Measurements from ENCODE around the gene PRDX6. TPM values are rescaled to one million over a fixed set of nuclear protein-coding genes. Genes with fewer than 3 reads are reported as not detected.

Gene PRDX6
- total RNA-seq, 1 donor from 2014 or later, result 520 TPM

DNA sequence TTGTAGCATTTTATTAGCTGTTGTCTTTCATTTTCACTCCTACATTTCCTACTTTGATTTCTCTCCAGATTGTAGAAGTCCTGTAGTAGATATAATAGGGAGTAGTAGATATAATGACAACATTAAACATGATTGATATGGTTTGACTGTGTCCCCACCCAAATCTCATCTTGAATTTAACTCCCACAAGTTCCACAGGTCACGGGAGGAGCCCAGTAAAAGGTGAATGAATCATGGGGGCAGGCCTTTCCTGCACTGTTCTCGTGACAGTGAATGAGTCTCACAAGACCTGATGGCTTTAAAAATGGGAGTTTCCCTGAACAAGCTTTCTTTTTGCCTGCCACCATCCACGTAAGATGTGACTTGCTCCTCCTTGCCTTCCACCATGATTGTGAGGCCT is 7.5 kb upstream of the PRDX6 start:
- Histone ChIP-seq H3K4me2 (ENCODE audit: low read length) (no peak overlapping the region), H3K4me3 (ENCODE audit: insufficient read depth, low read depth, low read length) (no peak overlapping the region)
- H3K36me3 Mint-ChIP-seq (ENCODE audit: low read depth, unreplicated experiment), result peaks cover 34% of the 10 kb centered on the region

GRCh38 chr1:173470608-173471007 is 6.5 kb upstream of the PRDX6 start:
- Mint-ChIP-seq H3K4me3 (ENCODE audit: unreplicated experiment) (no peak overlapping the region), H3K9me3 (ENCODE audit: unreplicated experiment) (peaks cover 27% of the 10 kb centered on the region), H3K4me1 (ENCODE audit: low read depth, unreplicated experiment) (peaks cover 22% of the 10 kb centered on the region), H3K36me3 (ENCODE audit: low read depth, unreplicated experiment) (peaks cover 30% of the 10 kb centered on the region), H3K27me3 (ENCODE audit: low read depth, unreplicated experiment) (no peaks in the 10 kb centered on the region), H3K27ac (ENCODE audit: unreplicated experiment) (no peak overlapping the region)
- H3K36me3 ChIP-seq (ENCODE audit: insufficient read depth, low read length), result peaks cover 3% of the 10 kb centered on the region
- no peak overlapping the region for H3K9ac ChIP-seq (ENCODE audit: low read length)
- H3K4me2 ChIP-seq (ENCODE audit: low read length), result no peak overlapping the region
- H2AFZ ChIP-seq (ENCODE audit: low read depth, low read length), result no peak overlapping the region
- H4K20me1 ChIP-seq (ENCODE audit: insufficient read depth, low read length), result no peaks in the 10 kb centered on the region
- no peak for TF ChIP-seq EZH2 (IDR thresholded peaks at IDR 0.05; ENCODE audit: insufficient read depth, low read length)
- no peak for TF ChIP-seq CTCF (IDR thresholded peaks at IDR 0.05; ENCODE audit: insufficient read depth, low read depth, low read length)
- H3K79me2 ChIP-seq (ENCODE audit: insufficient read depth, low read length), result peaks cover 21% of the 10 kb centered on the region
- no peaks in the 10 kb centered on the region for H3K27me3 ChIP-seq (ENCODE audit: insufficient read depth, low read length)
- H3K9me3 ChIP-seq (ENCODE audit: insufficient read depth, low read depth, low read length), result no peaks in the 10 kb centered on the region
- no peak overlapping the region for H3K4me3 ChIP-seq (ENCODE audit: insufficient read depth, low read depth, low read length)
- FAIRE-seq, result no peak
- H3K27ac ChIP-seq (ENCODE audit: low read depth, low read length), result no peak overlapping the region
- no peak for DNase-seq (ENCODE audit: low read depth)
- peaks cover 24% of the 10 kb centered on the region for H3K4me1 ChIP-seq (ENCODE audit: insufficient read depth, low read length)

More for the DNA sequence above, 7.5 kb upstream of the PRDX6 start:
- H3K4me1 ChIP-seq (ENCODE audit: insufficient read depth, low read length), result peaks cover 17% of the 10 kb centered on the region
- H3K9me3 ChIP-seq (ENCODE audit: insufficient read depth, low read depth, low read length), result no peaks in the 10 kb centered on the region
- H3K4me3 Mint-ChIP-seq (ENCODE audit: unreplicated experiment), result no peak overlapping the region
- H4K20me1 ChIP-seq (ENCODE audit: insufficient read depth, low read length), result no peaks in the 10 kb centered on the region
- DNase-seq (ENCODE audit: low read depth) (no peak), FAIRE-seq (no peak)
- H3K9me3 Mint-ChIP-seq (ENCODE audit: unreplicated experiment), result peaks cover 30% of the 10 kb centered on the region
- H3K79me2 ChIP-seq (ENCODE audit: insufficient read depth, low read length), result peaks cover 12% of the 10 kb centered on the region
- H3K27ac Mint-ChIP-seq (ENCODE audit: unreplicated experiment), result no peak overlapping the region
- H2AFZ ChIP-seq (ENCODE audit: low read depth, low read length), result no peak overlapping the region
- no peak overlapping the region for H3K27ac ChIP-seq (ENCODE audit: low read depth, low read length)
- no peak overlapping the region for H3K9ac ChIP-seq (ENCODE audit: low read length)
- TF ChIP-seq CTCF (IDR thresholded peaks at IDR 0.05; ENCODE audit: insufficient read depth, low read depth, low read length) (no peak), EZH2 (IDR thresholded peaks at IDR 0.05; ENCODE audit: insufficient read depth, low read length) (no peak)
- no peaks in the 10 kb centered on the region for H3K27me3 Mint-ChIP-seq (ENCODE audit: low read depth, unreplicated experiment)
- peaks cover 3% of the 10 kb centered on the region for H3K36me3 ChIP-seq (ENCODE audit: insufficient read depth, low read length)
- no peaks in the 10 kb centered on the region for H3K27me3 ChIP-seq (ENCODE audit: insufficient read depth, low read length)
- peaks cover 14% of the 10 kb centered on the region for H3K4me1 Mint-ChIP-seq (ENCODE audit: low read depth, unreplicated experiment)

- peak overlapping the region; percentile 71 for H3K4me3 Mint-ChIP-seq (ENCODE audit: unreplicated experiment)
Observed at GRCh38 chr1:173473599-173474011, 3.5 kb upstream of the PRDX6 start.

More at GRCh38 chr1:173473599-173474011, 3.5 kb upstream of the PRDX6 start:
- no peaks in the 10 kb centered on the region for H3K27me3 Mint-ChIP-seq (ENCODE audit: low read depth, unreplicated experiment)
- H4K20me1 ChIP-seq (ENCODE audit: insufficient read depth, low read length), result peaks cover 11% of the 10 kb centered on the region
- H3K27ac Mint-ChIP-seq (ENCODE audit: unreplicated experiment), result peak overlapping the region; percentile 74
- DNase-seq (ENCODE audit: low read depth) (peak; percentile 71), FAIRE-seq (no peak)
- peaks cover 32% of the 10 kb centered on the region for H3K4me1 ChIP-seq (ENCODE audit: insufficient read depth, low read length)
- peaks cover 43% of the 10 kb centered on the region for H3K79me2 ChIP-seq (ENCODE audit: insufficient read depth, low read length)
- peak overlapping the region; percentile 17 for H3K4me3 ChIP-seq (ENCODE audit: insufficient read depth, low read depth, low read length)
- peak overlapping the region; percentile 69 for H3K9ac ChIP-seq (ENCODE audit: low read length)
- H3K36me3 Mint-ChIP-seq (ENCODE audit: low read depth, unreplicated experiment), result peaks cover 25% of the 10 kb centered on the region
- H2AFZ ChIP-seq (ENCODE audit: low read depth, low read length), result peak overlapping the region; percentile 65
- H3K27me3 ChIP-seq (ENCODE audit: insufficient read depth, low read length), result no peaks in the 10 kb centered on the region
- no peaks in the 10 kb centered on the region for H3K9me3 ChIP-seq (ENCODE audit: insufficient read depth, low read depth, low read length)
- H3K4me2 ChIP-seq (ENCODE audit: low read length), result peak overlapping the region; percentile 87
- peak overlapping the region; percentile 83 for H3K27ac ChIP-seq (ENCODE audit: low read depth, low read length)
- peaks cover 26% of the 10 kb centered on the region for H3K4me1 Mint-ChIP-seq (ENCODE audit: low read depth, unreplicated experiment)
- no peak for TF ChIP-seq EZH2 (IDR thresholded peaks at IDR 0.05; ENCODE audit: insufficient read depth, low read length)
- no peak for TF ChIP-seq CTCF (IDR thresholded peaks at IDR 0.05; ENCODE audit: insufficient read depth, low read depth, low read length)
- H3K9me3 Mint-ChIP-seq (ENCODE audit: unreplicated experiment), result peaks cover 22% of the 10 kb centered on the region
- H3K36me3 ChIP-seq (ENCODE audit: insufficient read depth, low read length), result peaks cover 3% of the 10 kb centered on the region

All from astrocyte (in vitro differentiated cells and primary cell).